ENCODE results near the gene MIS12. TPM values are rescaled to one million over a fixed set of nuclear protein-coding genes. Genes with fewer than 3 reads are reported as not detected.
A peak's percentile ranks its signal among the peaks of the same experiment; 100 is the strongest.

The MIS12 gene
- total and polyA plus RNA-seq, 2 of the 4 experiments (the other 2 are of a cell fraction) = 7.5 to 11.7 TPM

DNA sequence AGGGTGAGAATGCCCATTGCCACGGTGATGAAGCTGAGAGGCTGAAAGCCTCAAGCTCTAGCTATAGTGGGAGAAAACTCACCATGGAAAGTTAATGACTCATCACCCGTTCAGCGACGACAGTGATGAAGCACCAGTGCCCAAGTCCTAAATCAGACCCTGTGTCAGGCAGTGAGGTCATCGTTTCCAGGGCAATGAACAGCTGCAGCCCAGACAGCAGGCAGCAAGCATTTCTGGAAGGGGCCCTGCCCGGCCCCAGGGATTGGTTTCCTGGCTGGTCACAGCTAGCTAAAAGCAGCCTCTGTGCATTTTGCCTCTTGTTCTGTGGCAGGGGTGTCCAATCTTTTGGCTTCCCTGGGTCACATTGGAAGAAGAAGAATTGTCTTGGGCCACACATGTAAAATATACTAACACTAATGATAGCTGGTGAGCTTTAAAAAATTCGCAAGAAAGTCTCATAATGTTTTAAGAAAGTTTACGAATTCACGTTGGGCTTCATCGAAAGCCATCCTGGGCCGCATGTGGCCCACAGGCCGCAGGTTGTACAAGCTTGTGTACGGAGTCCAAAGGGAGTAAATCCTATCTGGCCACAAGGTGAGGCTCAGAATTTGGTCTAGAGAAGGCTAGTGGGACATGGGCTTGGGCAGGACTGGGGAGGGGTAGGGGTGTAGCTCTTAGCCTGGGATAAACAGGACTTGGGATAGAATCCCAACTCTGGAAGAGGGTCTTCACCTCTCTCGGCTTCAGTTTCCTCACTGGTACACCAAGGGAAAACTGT, 40.6 kb downstream of the MIS12 start (continued):
- 0 out of 2 replicates have a peak, but pooled peaks have one; percentile 41 for TF ChIP-seq POLR2A (IDR thresholded peaks at IDR 0.05; ENCODE audit: low read depth, low read length)
- peak; percentile 15; the same call in 1 of the 2 replicates for TF ChIP-seq RFX5 (IDR thresholded peaks at IDR 0.05; ENCODE audit: low read depth, low read length)
- TF ChIP-seq NFE2L2 (IDR thresholded peaks at IDR 0.05; ENCODE audit: low read depth, low read length) = peak; percentile 64; the same call in 1 of the 2 replicates

DNA sequence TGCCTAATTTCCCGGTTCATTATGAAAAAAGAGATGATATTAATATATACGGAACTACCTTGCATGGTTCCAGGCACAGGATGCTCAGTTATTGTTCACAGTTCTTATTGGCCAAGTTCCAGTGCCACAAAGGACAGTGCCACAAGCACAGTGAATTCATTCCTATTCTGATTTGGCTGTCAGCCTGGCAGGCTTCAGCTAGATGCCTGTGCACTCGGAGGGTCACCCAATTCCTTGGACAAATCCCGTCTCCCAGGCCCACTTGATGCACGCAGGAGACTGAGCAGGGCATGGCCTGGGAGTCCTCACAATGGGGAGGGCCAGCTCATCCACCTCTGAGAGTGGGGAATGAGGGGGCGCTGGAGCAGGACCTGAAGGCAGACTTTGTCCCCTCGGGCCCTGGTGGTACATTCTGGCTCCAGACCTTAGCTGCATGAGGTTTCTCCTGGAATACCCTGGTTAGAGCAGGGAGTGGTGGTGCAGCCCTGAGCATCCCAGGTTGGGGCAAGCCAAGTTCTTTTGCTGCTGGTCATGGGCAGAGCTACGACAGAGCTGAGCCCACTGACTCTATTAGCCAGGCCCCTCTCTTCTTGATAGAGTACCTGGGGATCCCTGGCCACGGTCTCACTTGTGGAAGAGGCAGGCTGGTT, 41.4 kb downstream of the MIS12 start:
- H3K9me1 ChIP-seq (ENCODE audit: insufficient read depth, low read length) = peaks cover 23% of the 10 kb centered on the region
- no peaks in the 10 kb centered on the region for H3K27me3 ChIP-seq (ENCODE audit: control insufficient read depth, insufficient read depth, low read length)
- in situ Hi-C loops (cut with MboI; ENCODE audit: low sequenced_read_pairs) = no loop called here
- H3K4me1 ChIP-seq (ENCODE audit: control insufficient read depth, insufficient read depth, low read length) = peaks cover 15% of the 10 kb centered on the region
- no peaks in the 10 kb centered on the region for H3K9me3 ChIP-seq (ENCODE audit: control insufficient read depth, insufficient read depth, low read length)
- intact Hi-C loops (cut with micrococcal nuclease) = no loop called here
- ATAC-seq (ENCODE audit: low read depth) (no peak), DNase-seq (no peak)
- H2BK5ac ChIP-seq (ENCODE audit: low read depth, low read length, poor library complexity, severe bottlenecking) = peak overlapping the region; percentile 89
- 0 out of 2 replicates have a peak overlapping the region, but pooled peaks have one; percentile 38 for H3K23ac ChIP-seq (ENCODE audit: low read depth, low read length)
- peak overlapping the region; percentile 78 for H2BK20ac ChIP-seq (ENCODE audit: low read depth, low read length)
- peaks cover 22% of the 10 kb centered on the region for H3K36me3 ChIP-seq (ENCODE audit: control insufficient read depth, insufficient read depth, low read length)
- H3K27ac ChIP-seq (ENCODE audit: insufficient read depth, low read length) = peak overlapping the region; percentile 76
- H3K4me3 ChIP-seq (ENCODE audit: insufficient read depth, low read depth, low read length) = no peak overlapping the region
- H2AK9ac ChIP-seq (replicated peaks; ENCODE audit: low read depth, low read length, poor library complexity) = peak overlapping the region; percentile 89
- 0 out of 2 replicates have a peak overlapping the region, but pooled peaks have one; percentile 44 for H3K56ac ChIP-seq (ENCODE audit: extremely low read depth, insufficient read depth, low read length)
- CTCF ChIA-PET = interaction anchor here (0.9 to 1.0 kb wide), 2 partner anchors 13 to 28 kb away, joined by 3 read pairs; no protein-coding TSS in a partner anchor
- peak overlapping the region; percentile 78 for H4K91ac ChIP-seq (ENCODE audit: insufficient read depth, low read depth, low read length)
- peak overlapping the region; percentile 11; the same call in 1 of the 2 replicates for H3K9ac ChIP-seq (ENCODE audit: low read depth, low read length)
- H2AFZ ChIP-seq (replicated peaks; ENCODE audit: low read length, poor library complexity) = peak overlapping the region; percentile 26
- dilution Hi-C loops (cut with HindIII; ENCODE audit: low sequenced_read_pairs, unreplicated experiment) = no loop called here
- H4K20me1 ChIP-seq (ENCODE audit: insufficient read depth, low read length) = no peaks in the 10 kb centered on the region
- H2AK5ac ChIP-seq (ENCODE audit: low read depth, low read length) = peak overlapping the region; percentile 90
- H3K79me1 ChIP-seq (ENCODE audit: low read depth in 1 of 2, low read length in 2 of 2) = peaks cover 8 to 24% of the 10 kb centered on the region in 2 experiments
- peak overlapping the region; percentile 81 for H3K14ac ChIP-seq (replicated peaks; ENCODE audit: low read depth, low read length)
- no peak for TF ChIP-seq ELK1 (IDR thresholded peaks at IDR 0.05; ENCODE audit: borderline replicate concordance, low read depth, low read length)
- TF ChIP-seq RAD21 (IDR thresholded peaks at IDR 0.05; ENCODE audit: low read length) = no peak
- no peak for TF ChIP-seq RFX5 (IDR thresholded peaks at IDR 0.05; ENCODE audit: low read depth, low read length)
- TF ChIP-seq MAFK (IDR thresholded peaks at IDR 0.05; ENCODE audit: low read depth, low read length) = no peak
- TF ChIP-seq, protein P1, sequence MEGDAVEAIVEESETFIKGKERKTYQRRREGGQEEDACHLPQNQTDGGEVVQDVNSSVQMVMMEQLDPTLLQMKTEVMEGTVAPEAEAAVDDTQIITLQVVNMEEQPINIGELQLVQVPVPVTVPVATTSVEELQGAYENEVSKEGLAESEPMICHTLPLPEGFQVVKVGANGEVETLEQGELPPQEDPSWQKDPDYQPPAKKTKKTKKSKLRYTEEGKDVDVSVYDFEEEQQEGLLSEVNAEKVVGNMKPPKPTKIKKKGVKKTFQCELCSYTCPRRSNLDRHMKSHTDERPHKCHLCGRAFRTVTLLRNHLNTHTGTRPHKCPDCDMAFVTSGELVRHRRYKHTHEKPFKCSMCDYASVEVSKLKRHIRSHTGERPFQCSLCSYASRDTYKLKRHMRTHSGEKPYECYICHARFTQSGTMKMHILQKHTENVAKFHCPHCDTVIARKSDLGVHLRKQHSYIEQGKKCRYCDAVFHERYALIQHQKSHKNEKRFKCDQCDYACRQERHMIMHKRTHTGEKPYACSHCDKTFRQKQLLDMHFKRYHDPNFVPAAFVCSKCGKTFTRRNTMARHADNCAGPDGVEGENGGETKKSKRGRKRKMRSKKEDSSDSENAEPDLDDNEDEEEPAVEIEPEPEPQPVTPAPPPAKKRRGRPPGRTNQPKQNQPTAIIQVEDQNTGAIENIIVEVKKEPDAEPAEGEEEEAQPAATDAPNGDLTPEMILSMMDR (conservative IDR thresholded peaks at IDR 0.05; ENCODE audit: low read depth, low read length) = no peak
- TF ChIP-seq CEBPB (IDR thresholded peaks at IDR 0.05; ENCODE audit: low read depth, low read length) = no peak
- TF ChIP-seq MAZ (IDR thresholded peaks at IDR 0.05; ENCODE audit: borderline replicate concordance, low read depth, low read length) = no peak
- no peak for TF ChIP-seq RCOR1 (IDR thresholded peaks at IDR 0.05; ENCODE audit: insufficient replicate concordance, low read length)
- TF ChIP-seq FOS (IDR thresholded peaks at IDR 0.05; ENCODE audit: low read depth, low read length) = no peak
- peak overlapping the region; percentile 67; the same call in 1 of the 2 replicates for H4K5ac ChIP-seq (ENCODE audit: low read depth, low read length)
- WGBS, 2 experiments (ENCODE audit: extremely low coverage in 2 of 2, insufficient read length in 1 of 2) = 89% methylated on average over 3 of the region's 9 CpGs; no CpG with 5 or more reads in 1 of the 2 experiments
- no peak overlapping the region for H3K4me2 ChIP-seq (ENCODE audit: low read depth, low read length)
- POLR2A ChIA-PET (ENCODE audit: unreplicated experiment) = no interaction called here
- H4K8ac ChIP-seq (ENCODE audit: low read depth in 2 of 2, low read length in 2 of 2) = peak overlapping the region; percentile 35 to 86
- BruUV-seq (replicated peaks) = no TSS peak
- H2BK15ac ChIP-seq (ENCODE audit: low read depth, low read length) = peak overlapping the region; percentile 53
- H2BK120ac ChIP-seq (ENCODE audit: low read depth, low read length) = peak overlapping the region; percentile 86
- peak overlapping the region; percentile 92 for H3K4ac ChIP-seq (ENCODE audit: low read depth, low read length)
- peak overlapping the region; percentile 63 for H3K18ac ChIP-seq (ENCODE audit: low read depth, low read length)

Measured in IMR-90 (cell line).